HL-60 (cell line): Measurements from ENCODE around the gene NFIB.

Experiments
- DNase-seq, 2 experiments: peaks; one replicate each; pipeline ENCODE4 v3.0.0-alpha.2; 2010 to 2020; ENCODE audit warnings: low read depth in 1 of 2, low spot score in 1 of 2
- H3K27ac ChIP-seq: fragments of 250-450 bp; sonication (Bioruptor Pico); replicated peaks from 2 replicates; pipeline ENCODE4 v1.5.1; 2020; ENCODE audit warnings: mild to moderate bottlenecking, moderate library complexity
- H3K27me3 ChIP-seq: fragments of 250-450 bp; sonication (Bioruptor Pico); 2 replicates; pipeline ENCODE4 v1.5.1; 2021; ENCODE audit warnings: mild to moderate bottlenecking, moderate library complexity; ENCODE audit not compliant: insufficient read depth, poor library complexity, severe bottlenecking
- H3K4me3 ChIP-seq: replicated peaks from 2 replicates; pipeline ENCODE4 v1.5.1; 2011; ENCODE audit warnings: mild to moderate bottlenecking, control low read depth, low read length; ENCODE audit not compliant: insufficient read depth
- CTCF ChIP-seq: IDR thresholded peaks from one replicate; pipeline ENCODE4 v1.5.1; 2011; ENCODE audit warnings: low read length, control low read depth, inconsistent platforms; ENCODE audit not compliant: insufficient read depth
- GABPA ChIP-seq: IDR thresholded peaks from 2 replicates; pipeline ENCODE4 v1.6.1; 2012; ENCODE audit warnings: low read depth
- POLR2AphosphoS5 ChIP-seq: IDR thresholded peaks from 2 replicates; pipeline ENCODE4 v1.6.1; 2012; ENCODE audit warnings: low read depth
- REST ChIP-seq: IDR thresholded peaks from 2 replicates; pipeline ENCODE4 v1.6.1; 2012; ENCODE audit warnings: low read depth; ENCODE audit not compliant: insufficient replicate concordance
- SPI1 ChIP-seq: IDR thresholded peaks from 2 replicates; pipeline ENCODE4 v1.6.1; 2012; ENCODE audit warnings: low read depth, mild to moderate bottlenecking, borderline replicate concordance

Gene NFIB

GRCh38 chr9:14198047-14198840, 115.7 kb downstream of the NFIB start:
- DNase-seq, result no peak
- H3K27ac ChIP-seq, result no peak overlapping the region
- TF ChIP-seq CTCF (no peak), SPI1 (no peak), GABPA (no peak), REST (no peak), POLR2AphosphoS5 (no peak)
- H3K4me3 ChIP-seq, result no peak overlapping the region
- H3K27me3 ChIP-seq, result no peaks in the 10 kb centered on the region

- no peak for DNase-seq
- Histone ChIP-seq H3K27me3 (no peaks in the 10 kb centered on the region), H3K4me3 (no peak overlapping the region), H3K27ac (no peak overlapping the region)
- TF ChIP-seq SPI1 (no peak), GABPA (no peak), REST (no peak), POLR2AphosphoS5 (no peak)
These were observed 116.5 kb downstream of the NFIB start for GRCh38 chr9:14197325-14197858.

GRCh38 chr9:14193328-14193990, 120.5 kb downstream of the NFIB start:
- Histone ChIP-seq H3K4me3 (no peak overlapping the region), H3K27me3 (no peaks in the 10 kb centered on the region), H3K27ac (no peak overlapping the region)
- DNase-seq, result no peak
- TF ChIP-seq POLR2AphosphoS5, result no peak
- no peak for TF ChIP-seq GABPA
- TF ChIP-seq REST, result no peak
- TF ChIP-seq CTCF, result no peak
- no peak for TF ChIP-seq SPI1
